ENCODE measurements around the gene SKA3. TPM values are rescaled to one million over a fixed set of nuclear protein-coding genes. Genes with fewer than 3 reads are reported as not detected.

SKA3 gene
- total and polyA plus RNA-seq, 2 of the 13 experiments (the other 11 are each of a cell fraction or from before 2014, with no cell fraction given), result 7.2 to 10.8 TPM

DNA sequence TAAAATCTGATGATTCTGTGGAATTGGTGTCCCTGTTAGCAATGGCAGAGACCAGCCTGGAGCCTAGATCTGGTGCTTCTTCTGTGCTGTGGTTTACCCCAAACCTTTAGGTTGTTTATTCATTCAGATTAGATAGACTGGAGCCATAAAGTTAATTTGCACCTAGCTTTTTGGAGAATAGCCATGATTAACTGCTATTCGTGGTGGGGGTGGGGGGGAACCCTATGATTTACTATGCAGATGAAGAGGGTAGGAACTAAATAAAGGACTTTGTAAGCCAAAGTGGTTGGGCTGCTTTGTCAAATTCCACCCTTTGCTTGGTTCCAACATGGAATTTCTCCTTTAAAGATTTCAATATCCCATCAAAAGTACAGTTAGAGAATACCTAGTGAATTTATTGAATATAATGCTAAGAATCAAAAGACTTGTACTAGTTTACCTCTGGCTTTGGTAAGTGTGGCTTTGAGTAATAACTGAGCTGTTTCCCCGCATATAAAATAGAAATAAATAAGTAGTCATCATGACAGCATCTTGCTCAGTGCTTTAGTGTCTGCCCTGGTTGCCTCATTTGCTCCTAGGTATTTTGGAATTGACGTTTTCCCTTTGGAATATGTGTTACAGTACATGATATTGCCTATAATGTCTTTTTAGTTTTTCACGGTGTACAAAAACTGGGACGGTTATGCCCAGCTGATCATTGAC is 27.6 kb downstream of the SKA3 start:
- Histone ChIP-seq H3K4me1 (ENCODE audit: insufficient read depth, low read length) (peaks cover 21% of the 10 kb centered on the region), H3K9me3 (ENCODE audit: low read length) (no peaks in the 10 kb centered on the region), H3K4me3 (replicated peaks in 1 of 3; ENCODE audit: insufficient read depth in 1 of 3, low read depth in 2 of 3, low read length in 3 of 3) (no peak overlapping the region), H3K27ac (ENCODE audit: extremely low read length, insufficient read depth, low read length) (no peak overlapping the region), H3K79me2 (ENCODE audit: insufficient read depth, low read length) (peaks cover 13% of the 10 kb centered on the region), H3K36me3 (replicated peaks in 1 of 2; ENCODE audit: control insufficient read depth in 1 of 2, insufficient read depth in 2 of 2, low read length in 2 of 2) (peaks cover 3 to 26% of the 10 kb centered on the region in 2 experiments; a peak in 3 of 5 replicates), H3K27me3 (ENCODE audit: control insufficient read depth in 1 of 2, insufficient read depth in 2 of 2, low read length in 2 of 2) (no peaks in the 10 kb centered on the region), H3K9ac (ENCODE audit: insufficient read depth, low read depth, low read length) (no peak overlapping the region), H4K20me1 (ENCODE audit: insufficient read depth, low read length) (peaks cover 4% of the 10 kb centered on the region), H3K4me2 (ENCODE audit: low read depth, low read length) (no peak overlapping the region), H2AFZ (ENCODE audit: low read length) (no peak overlapping the region)
- in situ Hi-C loops (cut with HindIII; ENCODE audit: extremely low pct_ligation_motif_present, low pct_unique_long_range_greater_than_20kb), result no loop called here
- TF ChIP-seq HDAC1 (CRISPR knock-in tag; IDR thresholded peaks at IDR 0.05) (no peak), NFKBIZ (CRISPR knock-in tag; IDR thresholded peaks at IDR 0.05) (no peak), ZNF12 (CRISPR knock-in tag; IDR thresholded peaks at IDR 0.05) (no peak)
- TF ChIP-seq, protein P1, sequence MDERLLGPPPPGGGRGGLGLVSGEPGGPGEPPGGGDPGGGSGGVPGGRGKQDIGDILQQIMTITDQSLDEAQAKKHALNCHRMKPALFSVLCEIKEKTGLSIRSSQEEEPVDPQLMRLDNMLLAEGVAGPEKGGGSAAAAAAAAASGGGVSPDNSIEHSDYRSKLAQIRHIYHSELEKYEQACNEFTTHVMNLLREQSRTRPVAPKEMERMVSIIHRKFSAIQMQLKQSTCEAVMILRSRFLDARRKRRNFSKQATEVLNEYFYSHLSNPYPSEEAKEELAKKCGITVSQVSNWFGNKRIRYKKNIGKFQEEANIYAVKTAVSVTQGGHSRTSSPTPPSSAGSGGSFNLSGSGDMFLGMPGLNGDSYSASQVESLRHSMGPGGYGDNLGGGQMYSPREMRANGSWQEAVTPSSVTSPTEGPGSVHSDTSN (CRISPR knock-in tag; IDR thresholded peaks at IDR 0.05), result no peak
- POLR2A ChIA-PET, result no interaction called here
- WGBS (ENCODE audit: low lambda C conversion rate), result 93% methylated on average over 5 of the region's 5 CpGs
- intact Hi-C loops (cut with micrococcal nuclease; ENCODE audit: unreplicated experiment), result no loop called here
- FAIRE-seq (no peak), DNase-seq (ENCODE audit: low spot score) (no peak), ATAC-seq (no peak)
- CTCF ChIA-PET (ENCODE audit: low intra/inter-chr PET ratio, low total read pairs), result no interaction called here
- no TSS peak for BruUV-seq (replicated peaks)

DNA sequence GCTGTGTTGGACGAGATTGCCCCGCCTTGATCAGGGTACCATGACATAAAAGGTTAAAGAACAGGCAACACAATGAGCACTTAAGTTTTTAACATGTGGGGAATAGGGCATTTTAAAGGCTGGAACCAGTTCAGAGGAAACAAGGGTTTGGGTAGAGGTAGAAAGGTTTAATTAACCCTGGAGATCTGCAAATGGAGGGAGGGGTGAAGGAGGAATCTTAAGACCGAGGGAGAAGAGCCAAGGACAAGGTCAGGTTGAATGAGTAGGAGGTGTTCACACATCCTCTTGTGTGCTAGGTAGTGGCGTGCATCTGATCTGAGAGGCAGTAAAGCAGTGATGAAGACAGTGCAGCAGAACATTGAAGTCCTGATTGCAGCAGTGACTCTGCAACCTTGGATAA is 28.5 kb downstream of the SKA3 start:
- Histone ChIP-seq H3K9me3 (ENCODE audit: low read length) (no peaks in the 10 kb centered on the region), H2AFZ (ENCODE audit: low read length) (no peak overlapping the region), H3K27ac (ENCODE audit: extremely low read length, insufficient read depth, low read length) (no peak overlapping the region), H3K36me3 (replicated peaks in 1 of 2; ENCODE audit: control insufficient read depth in 1 of 2, insufficient read depth in 2 of 2, low read length in 2 of 2) (peaks cover 3 to 34% of the 10 kb centered on the region in 2 experiments; a peak in 3 of 5 replicates), H3K4me3 (replicated peaks in 1 of 3; ENCODE audit: insufficient read depth in 1 of 3, low read depth in 2 of 3, low read length in 3 of 3) (no peak overlapping the region), H3K4me2 (ENCODE audit: low read depth, low read length) (no peak overlapping the region), H3K79me2 (ENCODE audit: insufficient read depth, low read length) (peaks cover 22% of the 10 kb centered on the region), H3K4me1 (ENCODE audit: insufficient read depth, low read length) (peaks cover 30% of the 10 kb centered on the region), H4K20me1 (ENCODE audit: insufficient read depth, low read length) (peaks cover 4% of the 10 kb centered on the region), H3K9ac (ENCODE audit: insufficient read depth, low read depth, low read length) (no peak overlapping the region), H3K27me3 (ENCODE audit: control insufficient read depth in 1 of 2, insufficient read depth in 2 of 2, low read length in 2 of 2) (no peaks in the 10 kb centered on the region)
- no TSS peak for BruUV-seq (replicated peaks)
- TF ChIP-seq, protein P2, sequence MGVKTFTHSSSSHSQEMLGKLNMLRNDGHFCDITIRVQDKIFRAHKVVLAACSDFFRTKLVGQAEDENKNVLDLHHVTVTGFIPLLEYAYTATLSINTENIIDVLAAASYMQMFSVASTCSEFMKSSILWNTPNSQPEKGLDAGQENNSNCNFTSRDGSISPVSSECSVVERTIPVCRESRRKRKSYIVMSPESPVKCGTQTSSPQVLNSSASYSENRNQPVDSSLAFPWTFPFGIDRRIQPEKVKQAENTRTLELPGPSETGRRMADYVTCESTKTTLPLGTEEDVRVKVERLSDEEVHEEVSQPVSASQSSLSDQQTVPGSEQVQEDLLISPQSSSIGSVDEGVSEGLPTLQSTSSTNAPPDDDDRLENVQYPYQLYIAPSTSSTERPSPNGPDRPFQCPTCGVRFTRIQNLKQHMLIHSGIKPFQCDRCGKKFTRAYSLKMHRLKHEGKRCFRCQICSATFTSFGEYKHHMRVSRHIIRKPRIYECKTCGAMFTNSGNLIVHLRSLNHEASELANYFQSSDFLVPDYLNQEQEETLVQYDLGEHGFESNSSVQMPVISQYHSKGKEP (CRISPR knock-in tag; IDR thresholded peaks at IDR 0.05), result no peak
- TF ChIP-seq ZNF33A (CRISPR knock-in tag; IDR thresholded peaks at IDR 0.05; ENCODE audit: borderline replicate concordance), result no peak
- TF ChIP-seq POLR2AphosphoS2 (IDR thresholded peaks at IDR 0.05; ENCODE audit: low read depth, low read length), result peak; percentile 78; the same call in 1 of the 2 replicates
- TF ChIP-seq ZNF331 (CRISPR knock-in tag; IDR thresholded peaks at IDR 0.05), result no peak
- peak; percentile 33; the same call in 1 of the 2 replicates for TF ChIP-seq RBFOX2 (IDR thresholded peaks at IDR 0.05; ENCODE audit: low read depth, low read length)
- no peak for TF ChIP-seq MAFK (conservative IDR thresholded peaks at IDR 0.05 in 1 of 2, IDR thresholded peaks at IDR 0.05 in 1 of 2; ENCODE audit: low read length in 2 of 2)
- TF ChIP-seq POLR2A (IDR thresholded peaks at IDR 0.05; ENCODE audit: insufficient read depth in 1 of 2, low read depth in 2 of 2, low read length in 2 of 2), result peak in 1 of 2 experiments; percentile 43; a peak in 1 of 4 replicates
- peak; percentile 84 for TF ChIP-seq RBM22 (optimal IDR thresholded peaks at IDR 0.05; ENCODE audit: low read length)
- no peak for TF ChIP-seq ZNF879 (CRISPR knock-in tag; IDR thresholded peaks at IDR 0.05)
- peak; percentile 32; the same call in 1 of the 2 replicates for TF ChIP-seq POLR2G (IDR thresholded peaks at IDR 0.05; ENCODE audit: low read depth, low read length)
- FAIRE-seq, result no peak
- DNase-seq (ENCODE audit: low spot score), result no peak
- in situ Hi-C loops (cut with HindIII; ENCODE audit: extremely low pct_ligation_motif_present, low pct_unique_long_range_greater_than_20kb), result no loop called here
- 96% methylated on average over 3 of the region's 4 CpGs for WGBS (ENCODE audit: low lambda C conversion rate)
- ChIA-PET POLR2A (no interaction called here), CTCF (ENCODE audit: low intra/inter-chr PET ratio, low total read pairs) (no interaction called here)
- peak; percentile 24; the same call in 1 of the 3 replicates for ATAC-seq
- intact Hi-C loops (cut with micrococcal nuclease; ENCODE audit: unreplicated experiment), result no loop called here
